Liver (tissue), 9 donors: Measurements from ENCODE around the gene PON3. TPM values are rescaled to one million over a fixed set of nuclear protein-coding genes. Genes with fewer than 3 reads are reported as not detected.

Experiments
- DNase-seq: peaks from one replicate; pipeline ENCODE4 v3.0.0-alpha.2; 2017; ENCODE audit warnings: low spot score
- H3K27ac ChIP-seq, 2 donors: one replicate each; pipeline ENCODE4 v1.7.0; 2013; ENCODE audit warnings: inconsistent platforms in 2 of 2, low read length in 2 of 2, control low read depth in 1 of 2, low read depth in 1 of 2, mild to moderate bottlenecking in 1 of 2
- H3K27me3 ChIP-seq, 4 donors: one replicate each; pipeline versions ENCODE4 v1.6.1 to v1.7.0; 2013; ENCODE audit warnings: low read length in 3 of 4, inconsistent platforms in 1 of 4, mild to moderate bottlenecking in 1 of 4, moderate library complexity in 1 of 4; ENCODE audit not compliant: control insufficient read depth in 4 of 4, insufficient read depth in 4 of 4
- H3K36me3 ChIP-seq, 4 donors: one replicate each; pipeline versions ENCODE4 v1.6.1 to v1.7.0; 2013; ENCODE audit warnings: low read length in 3 of 4, mild to moderate bottlenecking in 3 of 4, low read depth in 1 of 4, moderate library complexity in 1 of 4; ENCODE audit not compliant: control insufficient read depth in 4 of 4, insufficient read depth in 3 of 4
- H3K4me1 ChIP-seq, 4 donors: one replicate each; pipeline versions ENCODE4 v1.6.1 to v1.7.0; 2013; ENCODE audit warnings: low read length in 3 of 4, mild to moderate bottlenecking in 3 of 4, moderate library complexity in 1 of 4; ENCODE audit not compliant: control insufficient read depth in 4 of 4, insufficient read depth in 4 of 4
- H3K4me3 ChIP-seq, 3 donors: one replicate each; pipeline versions ENCODE4 v1.6.1 to v1.7.0; 2013; ENCODE audit warnings: low read length in 3 of 3, control low read depth in 1 of 3, low read depth in 1 of 3, mild to moderate bottlenecking in 1 of 3
- H3K9ac ChIP-seq, 2 donors: one replicate each; pipeline ENCODE4 v1.7.0; 2013; ENCODE audit warnings: low read length in 2 of 2, mild to moderate bottlenecking in 2 of 2, moderate library complexity in 2 of 2, control low read depth in 1 of 2, low read depth in 1 of 2
- H3K9me3 ChIP-seq, 4 donors: one replicate each; pipeline versions ENCODE4 v1.6.1 to v1.7.0; 2013; ENCODE audit warnings: low read length in 3 of 4; ENCODE audit not compliant: control insufficient read depth in 4 of 4
- ATF3 ChIP-seq: IDR thresholded peaks from 2 replicates; pipeline ENCODE4 v1.6.1; 2016; ENCODE audit warnings: antibody characterized with exemption
- CTCF ChIP-seq: fragments of 150-350 bp; IDR thresholded peaks from 2 replicates; pipeline ENCODE4 v1.5.1; 2017; ENCODE audit warnings: improper control_type of control experiment, low read depth, low read length; ENCODE audit not compliant: missing input control
- EGR1 ChIP-seq, 2 donors: IDR thresholded peaks; 2 replicates each; pipeline ENCODE4 v1.6.1; 2016 to 2018; ENCODE audit warnings: antibody characterized with exemption in 2 of 2, low read depth in 2 of 2
- FOXA1 ChIP-seq: IDR thresholded peaks from 2 replicates; pipeline ENCODE4 v1.6.1; 2016; ENCODE audit warnings: antibody characterized with exemption
- FOXA2 ChIP-seq: IDR thresholded peaks from 2 replicates; pipeline ENCODE4 v1.6.1; 2016; ENCODE audit warnings: antibody characterized with exemption
- GABPA ChIP-seq, 2 donors: IDR thresholded peaks in 1 of 2; conservative IDR thresholded peaks in 1 of 2; 2 replicates each; pipeline ENCODE4 v1.6.1; 2016; ENCODE audit warnings: antibody characterized with exemption in 2 of 2, mild to moderate bottlenecking in 1 of 2, moderate library complexity in 1 of 2
- HNF4A ChIP-seq, 2 donors: conservative IDR thresholded peaks; 2 replicates each; pipeline ENCODE4 v1.6.1; 2016; ENCODE audit warnings: antibody characterized with exemption in 2 of 2, mild to moderate bottlenecking in 2 of 2
- HNF4G ChIP-seq: IDR thresholded peaks from 2 replicates; pipeline ENCODE4 v1.6.1; 2016; ENCODE audit warnings: antibody characterized with exemption
- JUND ChIP-seq, 2 donors: IDR thresholded peaks; 2 replicates each; pipeline ENCODE4 v1.6.1; 2016; ENCODE audit warnings: antibody characterized with exemption in 2 of 2
- MAX ChIP-seq: IDR thresholded peaks from 2 replicates; pipeline ENCODE4 v1.6.1; 2016; ENCODE audit warnings: antibody characterized with exemption
- NR2F2 ChIP-seq: IDR thresholded peaks from 2 replicates; pipeline ENCODE4 v1.6.1; 2016; ENCODE audit warnings: antibody characterized with exemption
- RAD21 ChIP-seq, 2 donors: IDR thresholded peaks; 2 replicates each; pipeline ENCODE4 v1.6.1; 2016; ENCODE audit warnings: antibody characterized with exemption in 2 of 2, mild to moderate bottlenecking in 2 of 2
- REST ChIP-seq: IDR thresholded peaks from 2 replicates; pipeline ENCODE4 v1.6.1; 2016; ENCODE audit warnings: antibody characterized with exemption, mild to moderate bottlenecking
- RXRA ChIP-seq, 2 donors: IDR thresholded peaks; 2 replicates each; pipeline ENCODE4 v1.6.1; 2017 to 2018; ENCODE audit warnings: antibody characterized with exemption in 2 of 2, mild to moderate bottlenecking in 1 of 2
- SP1 ChIP-seq: IDR thresholded peaks from 2 replicates; pipeline ENCODE4 v1.6.1; 2018; ENCODE audit warnings: antibody characterized with exemption, mild to moderate bottlenecking
- YY1 ChIP-seq: IDR thresholded peaks from 2 replicates; pipeline ENCODE4 v1.6.1; 2016; ENCODE audit warnings: antibody characterized with exemption, mild to moderate bottlenecking
- WGBS: extraction: QIAGEN DNeasy Blood & Tissue Kit; methylation state at CpG from one replicate; pipeline ENCODE4 v1.1.7; 2013; 5-methylcytosine and 5-hydroxymethylcytosine counted together
- polyA plus RNA-seq, 2 donors: library from polyadenylated mRNA; stranded (reverse) in 1 of 2; unstranded in 1 of 2; fragments of 200-250 nt in 1 of 2; fragments of >200 nt in 1 of 2; fragmentation: Nextera tagmentation in 1 of 2; extraction: Ambion mirVana in 1 of 2; gene quantifications; one replicate each; pipeline versions ENCODE4 v1.2.1 to v1.2.3, GENCODE V29; 2013 to 2015
- total RNA-seq, 2 donors: library from RNA; depleted of rRNA; stranded (reverse); fragments of >200 nt; gene quantifications; one replicate each; pipeline ENCODE4 v1.2.3, GENCODE V29; 2014
- donor health status: healthy.
- donor health status: healthy.
- donor health status: healthy.
- donor health status: healthy.
- donor health status: healthy.

Gene PON3
- total and polyA plus RNA-seq, 4 donors, result 60.0 to 476 (median 247) TPM

- Histone ChIP-seq H3K9ac (no peak overlapping the region), H3K9me3 (no peaks in the 10 kb centered on the region), H3K36me3 (peaks cover 0 to 10% (median 4%) of the 10 kb centered on the region in 4 donors), H3K4me3 (no peak overlapping the region), H3K27me3 (no peaks in the 10 kb centered on the region), H3K4me1 (peaks cover 2 to 28% (median 13%) of the 10 kb centered on the region in 4 donors), H3K27ac (no peak overlapping the region)
- no peak for DNase-seq
- TF ChIP-seq REST (no peak), SP1 (no peak), FOXA1 (no peak), CTCF (no peak), RXRA (IDR thresholded peaks at IDR 0.05) (no peak), NR2F2 (no peak), ATF3 (no peak)
- 38% methylated on average over 4 of the region's 4 CpGs for WGBS
These were observed 8.2 kb upstream of the PON3 start for GRCh38 chr7:95404316-95404865.

GRCh38 chr7:95398155-95398940, 2.2 kb upstream of the PON3 start:
- peak overlapping the region; percentile 76 to 88 (median 79) for H3K4me3 ChIP-seq
- peak overlapping the region in 1 of 2 donors; percentile 37 for H3K27ac ChIP-seq
- 37% methylated on average over 4 of the region's 4 CpGs for WGBS
- TF ChIP-seq RXRA (IDR thresholded peaks at IDR 0.05) (peak in 1 of 2 donors; percentile 24), HNF4A (conservative IDR thresholded peaks at IDR 0.05) (peak; percentile 31 to 32), RAD21 (IDR thresholded peaks at IDR 0.05) (peak in 1 of 2 donors; percentile 9), JUND (IDR thresholded peaks at IDR 0.05) (no peak)
- DNase-seq, result no peak
- peaks cover 0 to under 1% (median 0%) of the 10 kb centered on the region in 4 donors for H3K36me3 ChIP-seq
- no peaks in the 10 kb centered on the region for H3K9me3 ChIP-seq
- H3K4me1 ChIP-seq, result peaks cover 0 to 29% (median 25%) of the 10 kb centered on the region in 4 donors
- no peaks in the 10 kb centered on the region for H3K27me3 ChIP-seq
- H3K9ac ChIP-seq, result peak overlapping the region; percentile 58 to 89

GRCh38 chr7:95397381-95397780, 1.2 kb upstream of the PON3 start:
- H3K36me3 ChIP-seq, result no peaks in the 10 kb centered on the region
- no peak for TF ChIP-seq EGR1 (IDR thresholded peaks at IDR 0.05; ENCODE audit: low read depth in 2 of 2)
- no peak for TF ChIP-seq MAX
- TF ChIP-seq YY1, result no peak
- no peak for TF ChIP-seq HNF4A (conservative IDR thresholded peaks at IDR 0.05)
- no peak for TF ChIP-seq CTCF
- no peak for TF ChIP-seq FOXA2
- no peak for TF ChIP-seq HNF4G
- no peak for TF ChIP-seq GABPA (IDR thresholded peaks at IDR 0.05 in 1 of 2, conservative IDR thresholded peaks at IDR 0.05 in 1 of 2)
- H3K27ac ChIP-seq, result peak overlapping the region; percentile 88
- DNase-seq, result no peak
- 31% methylated on average over 3 of the region's 3 CpGs for WGBS
- H3K4me1 ChIP-seq, result peaks cover 3 to 39% (median 30%) of the 10 kb centered on the region in 4 donors
- no peaks in the 10 kb centered on the region for H3K27me3 ChIP-seq
- H3K9me3 ChIP-seq, result no peaks in the 10 kb centered on the region
- peak overlapping the region; percentile 76 to 88 (median 79) for H3K4me3 ChIP-seq
- peak overlapping the region; percentile 58 to 89 for H3K9ac ChIP-seq
